GM18909 (cell line): ENCODE results near the gene ZBTB38.

Experiments used
- ATAC-seq: cut with Tn5 transposase; IDR thresholded peaks from one replicate; pipeline ENCODE4 v1.9.1; 2021; ENCODE audit warnings: mild to moderate bottlenecking; ENCODE audit not compliant: unreplicated experiment, poor library complexity

Gene ZBTB38

GRCh38 chr3:141413801-141414689, 45.7 kb downstream of the ZBTB38 start:
- ATAC-seq, result no peak

GRCh38 chr3:141414800-141415462, 46.6 kb downstream of the ZBTB38 start:
- ATAC-seq, result no peak

GRCh38 chr3:141415953-141416352, 47.6 kb downstream of the ZBTB38 start:
- no peak for ATAC-seq
